Coronary artery (tissue), 2 donors: Measurements from ENCODE around the gene TMIE.

Experiments used
- DNase-seq: peaks from one replicate; pipeline ENCODE4 v3.0.0-alpha.2; 2017; ENCODE audit warnings: low spot score
- H3K27ac ChIP-seq, 2 donors: fragments of 200-600 bp; sonication (generic); one replicate each; pipeline ENCODE4 v1.5.1; 2016 to 2019
- H3K4me3 ChIP-seq: fragments of 200-600 bp; sonication (generic); 2 replicates; pipeline ENCODE4 v1.5.1; 2016; ENCODE audit warnings: mild to moderate bottlenecking, moderate library complexity
- TF ChIP-seq, protein P1 (sequence below): fragments of 200-600 bp; sonication (generic); IDR thresholded peaks from one replicate; pipeline ENCODE4 v1.5.1; 2019; ENCODE audit warnings: antibody characterized with exemption

TMIE gene

DNA sequence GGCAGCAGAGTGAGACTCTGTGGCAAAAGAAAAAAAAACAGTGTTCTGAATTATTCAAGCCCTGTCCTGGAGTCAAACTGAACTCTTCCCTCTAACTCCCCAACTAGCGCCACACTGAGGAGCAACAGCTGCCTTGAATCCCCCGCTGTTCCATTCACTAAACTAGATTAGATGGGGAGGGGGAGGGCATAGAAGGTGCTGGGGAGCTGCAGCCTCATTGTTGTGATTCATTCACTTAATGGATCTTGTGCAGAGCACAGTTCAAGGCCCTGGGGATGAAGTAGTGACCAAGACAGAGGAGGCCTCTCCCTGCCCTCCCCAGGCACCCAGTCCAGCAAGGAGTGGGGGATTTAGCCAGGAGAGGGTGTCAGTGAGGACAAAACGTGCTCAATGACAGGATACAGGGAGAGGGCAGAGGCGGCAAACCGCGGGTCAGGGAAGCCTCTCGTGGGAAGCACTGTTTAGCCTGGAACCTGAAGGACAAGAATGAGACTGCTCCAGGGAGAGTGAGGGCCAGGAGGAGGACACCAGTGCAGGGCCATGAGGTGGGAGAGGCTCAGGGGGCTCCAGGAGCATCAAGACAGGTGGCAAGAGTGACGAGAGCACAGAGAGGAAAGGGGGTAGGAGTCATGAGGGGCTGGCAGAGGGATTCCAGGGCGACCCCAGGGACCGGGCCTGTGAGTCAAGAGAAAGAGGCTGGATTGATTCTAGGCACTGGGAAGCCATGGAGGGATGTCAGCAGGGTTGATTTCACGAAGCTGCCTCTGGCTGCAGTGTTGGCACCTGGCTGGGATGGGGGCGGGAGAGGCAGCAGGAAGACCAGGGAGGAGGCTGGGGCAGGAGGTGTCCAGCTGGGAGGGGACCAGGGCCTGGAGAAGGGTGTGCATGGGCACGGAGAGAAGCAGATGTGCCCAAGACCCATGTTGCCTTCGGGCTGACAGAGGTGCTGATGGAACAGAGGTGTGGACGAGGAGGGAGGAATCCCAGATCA is 39.1 kb upstream of the TMIE start:
- no peak overlapping the region for H3K4me3 ChIP-seq
- peak; percentile 49 for DNase-seq
- TF ChIP-seq, protein P1, sequence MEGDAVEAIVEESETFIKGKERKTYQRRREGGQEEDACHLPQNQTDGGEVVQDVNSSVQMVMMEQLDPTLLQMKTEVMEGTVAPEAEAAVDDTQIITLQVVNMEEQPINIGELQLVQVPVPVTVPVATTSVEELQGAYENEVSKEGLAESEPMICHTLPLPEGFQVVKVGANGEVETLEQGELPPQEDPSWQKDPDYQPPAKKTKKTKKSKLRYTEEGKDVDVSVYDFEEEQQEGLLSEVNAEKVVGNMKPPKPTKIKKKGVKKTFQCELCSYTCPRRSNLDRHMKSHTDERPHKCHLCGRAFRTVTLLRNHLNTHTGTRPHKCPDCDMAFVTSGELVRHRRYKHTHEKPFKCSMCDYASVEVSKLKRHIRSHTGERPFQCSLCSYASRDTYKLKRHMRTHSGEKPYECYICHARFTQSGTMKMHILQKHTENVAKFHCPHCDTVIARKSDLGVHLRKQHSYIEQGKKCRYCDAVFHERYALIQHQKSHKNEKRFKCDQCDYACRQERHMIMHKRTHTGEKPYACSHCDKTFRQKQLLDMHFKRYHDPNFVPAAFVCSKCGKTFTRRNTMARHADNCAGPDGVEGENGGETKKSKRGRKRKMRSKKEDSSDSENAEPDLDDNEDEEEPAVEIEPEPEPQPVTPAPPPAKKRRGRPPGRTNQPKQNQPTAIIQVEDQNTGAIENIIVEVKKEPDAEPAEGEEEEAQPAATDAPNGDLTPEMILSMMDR = no peak

DNA sequence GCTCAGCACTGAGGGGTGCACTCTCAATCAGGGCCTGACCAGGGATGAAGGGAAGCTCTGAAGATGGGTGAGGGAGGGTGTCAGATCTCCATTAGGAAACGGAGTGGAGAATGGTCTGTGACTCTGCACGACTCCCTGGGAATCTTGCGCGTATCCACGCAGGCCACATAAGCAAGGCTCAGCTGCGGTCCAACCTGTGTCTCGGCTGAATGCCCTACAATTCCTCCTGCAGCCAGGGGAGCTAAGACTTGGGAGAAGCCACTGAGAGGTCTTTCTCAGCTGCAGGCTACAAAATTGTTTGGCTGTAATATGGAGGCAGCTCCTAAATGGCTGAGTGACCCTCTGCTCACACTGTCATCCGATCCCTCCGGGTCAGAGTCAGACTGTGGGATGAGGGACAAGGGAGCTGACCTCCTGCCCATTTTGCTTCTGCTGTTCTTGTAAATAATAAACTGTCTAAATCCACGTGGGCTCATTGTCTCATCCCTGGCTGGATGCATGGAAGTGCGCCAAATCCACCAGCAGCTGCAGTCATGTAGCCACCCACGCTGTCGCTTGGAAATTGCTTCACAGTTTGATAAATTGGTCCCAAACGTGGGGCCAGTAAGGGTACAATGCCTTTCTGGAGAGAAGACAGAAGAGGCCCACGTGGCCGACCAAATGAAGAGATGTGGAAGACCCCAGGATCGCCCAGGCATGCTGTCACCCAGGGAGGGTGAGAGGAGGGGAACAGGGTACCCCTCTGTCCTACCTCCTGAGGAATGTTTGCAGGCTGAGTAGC is 38.2 kb upstream of the TMIE start:
- TF ChIP-seq, protein P1 = no peak
- H3K4me3 ChIP-seq = no peak overlapping the region
- DNase-seq = peak; percentile 62
- H3K27ac ChIP-seq = no peak overlapping the region

More for the DNA sequence above, 39.1 kb upstream of the TMIE start:
- no peak overlapping the region for H3K27ac ChIP-seq

DNA sequence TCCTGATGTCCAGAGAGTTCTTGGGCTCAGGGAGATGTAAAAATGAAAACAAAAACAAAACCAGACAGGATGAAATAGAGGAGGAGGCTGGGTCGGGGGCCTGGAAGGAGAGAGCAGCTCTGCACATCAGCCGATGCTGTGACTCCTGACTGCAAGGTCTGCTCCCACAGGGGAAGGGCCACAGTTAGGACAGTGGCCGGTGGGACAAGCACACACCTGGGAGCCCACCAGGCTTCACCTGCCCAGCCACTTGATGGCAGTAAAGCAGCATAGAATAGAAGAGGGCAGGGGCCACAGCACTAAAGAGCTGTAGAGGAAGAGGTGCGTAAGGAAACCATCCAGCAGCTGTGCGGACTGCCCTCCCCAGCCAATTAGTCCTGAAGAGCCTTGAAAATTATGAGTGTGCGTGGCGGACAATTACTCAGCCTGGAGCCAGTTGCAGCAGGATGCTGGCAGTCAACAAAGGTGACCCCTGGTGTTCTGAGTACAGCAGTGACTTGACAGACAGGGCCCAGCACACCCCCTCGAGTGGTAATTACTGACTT is 37.5 kb upstream of the TMIE start:
- TF ChIP-seq, protein P1 = no peak
- no peak overlapping the region for H3K4me3 ChIP-seq
- no peak overlapping the region for H3K27ac ChIP-seq
- DNase-seq = no peak

DNA sequence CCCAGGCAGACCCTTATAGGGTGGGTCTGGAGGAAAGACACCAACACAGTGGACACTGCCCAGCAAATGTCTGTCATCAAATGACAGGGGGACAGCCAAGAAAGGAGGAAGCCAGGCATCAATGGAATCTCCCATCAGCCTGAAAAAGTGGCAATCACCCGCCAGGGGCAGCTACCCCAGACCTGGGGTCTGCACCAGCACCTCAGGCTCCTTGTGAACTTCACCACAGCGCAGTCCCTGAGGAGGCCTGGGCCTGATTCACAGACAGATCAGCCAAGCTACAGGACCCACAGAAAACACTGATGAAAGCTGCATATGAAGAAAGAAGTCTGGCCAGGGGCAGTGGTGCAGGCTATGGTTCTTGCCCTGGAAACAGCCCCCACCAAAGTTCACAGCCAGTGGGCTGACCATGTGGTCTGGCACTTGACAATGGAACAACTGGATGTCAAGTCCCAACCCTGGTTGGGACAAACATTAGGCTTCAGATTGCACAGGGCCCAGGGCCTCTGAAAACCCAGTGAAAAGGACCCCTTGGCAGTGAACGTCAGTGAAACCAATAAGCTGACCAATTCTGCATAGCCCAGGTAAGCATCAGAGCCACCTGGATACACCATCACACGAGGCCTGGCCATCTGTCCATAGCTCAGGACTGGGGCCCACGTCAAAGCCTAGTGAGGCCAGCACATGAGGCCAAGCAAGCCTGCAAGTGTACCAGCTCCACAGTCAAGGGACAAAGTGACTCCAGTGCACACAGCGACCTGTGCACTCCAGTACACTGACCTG is 36.8 kb upstream of the TMIE start:
- DNase-seq = no peak
- TF ChIP-seq, protein P1 = no peak
- Histone ChIP-seq H3K4me3 (no peak overlapping the region), H3K27ac (no peak overlapping the region)

DNA sequence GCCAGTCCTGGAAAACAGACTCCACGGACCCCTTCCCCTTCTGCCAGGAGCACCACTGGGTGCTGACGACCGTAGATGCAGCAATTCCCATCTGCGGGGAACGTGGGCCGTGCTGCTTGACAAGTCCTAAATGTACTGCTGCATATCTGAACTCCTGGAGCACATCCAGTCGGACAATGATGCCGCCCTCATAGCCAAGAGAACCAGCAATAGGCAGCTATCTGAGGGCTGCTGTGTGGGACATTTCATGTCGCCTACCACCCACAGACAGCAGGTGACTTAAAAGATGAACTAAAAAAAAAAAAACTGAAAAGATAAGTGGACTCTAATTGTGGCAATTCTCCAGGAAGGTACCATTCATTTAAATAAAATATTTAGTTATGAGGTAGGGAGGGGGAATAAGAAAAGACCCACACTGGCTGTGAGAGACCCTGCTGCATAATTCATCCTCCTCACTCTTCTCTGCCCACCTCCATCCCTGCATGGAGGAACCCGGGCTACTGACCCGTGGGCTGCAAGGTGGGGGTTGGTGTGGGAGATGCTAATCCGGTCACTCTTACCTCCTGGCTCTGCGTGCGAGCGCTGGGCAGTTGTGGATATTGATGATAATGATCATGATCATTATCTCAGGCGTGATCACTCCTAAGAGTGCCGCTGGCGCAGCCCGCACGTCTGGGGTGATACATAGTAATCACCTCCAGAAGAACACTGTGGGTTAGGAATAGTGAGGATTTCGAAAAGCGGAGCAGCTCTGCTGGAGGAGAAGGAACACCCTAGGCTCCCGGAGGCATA is 36.0 kb upstream of the TMIE start:
- TF ChIP-seq, protein P1 = no peak
- no peak for DNase-seq
- H3K27ac ChIP-seq = no peak overlapping the region

More for the DNA sequence above, 36.0 kb upstream of the TMIE start:
- no peak overlapping the region for H3K4me3 ChIP-seq
